Stimulated activated CD8-positive, alpha-beta memory T cell treated with anti-CD3 and anti-CD28 coated beads, Interleukin-4, amount 100 ng/mL, for 24 hours (primary cell): ENCODE results near the gene SPRYD7.
"Not testable (repeated sequence)": the region's sequence is repeated elsewhere in the genome, so short reads cannot be mapped to it uniquely, and the experiment has no call there.

Experiments
- DNase-seq: peaks from one replicate; pipeline ENCODE4 v3.0.0-alpha.2; 2020; ENCODE audit warnings: low read depth

Gene SPRYD7

GRCh38 chr13:49932868-49933267, 3.3 kb downstream of the SPRYD7 start:
- DNase-seq: no peak

GRCh38 chr13:49932066-49932465, 4.1 kb downstream of the SPRYD7 start:
- DNase-seq: no peak

- no peak for DNase-seq
Measured at GRCh38 chr13:49927755-49928154, 8.4 kb downstream of the SPRYD7 start.

- no peak for DNase-seq
Measured at GRCh38 chr13:49925881-49926418, 10.2 kb downstream of the SPRYD7 start.

GRCh38 chr13:49922301-49922700, 13.8 kb downstream of the SPRYD7 start:
- DNase-seq: no peak

- DNase-seq: not testable (repeated sequence)
Measured at GRCh38 chr13:49920969-49921368, 15.2 kb downstream of the SPRYD7 start.

- not testable (repeated sequence) for DNase-seq
Measured at GRCh38 chr13:49918106-49918505, 18.0 kb downstream of the SPRYD7 start.

GRCh38 chr13:49914947-49915346, 21.2 kb downstream of the SPRYD7 start:
- DNase-seq: no peak

GRCh38 chr13:49908637-49909036, 27.5 kb downstream of the SPRYD7 start:
- DNase-seq: no peak

GRCh38 chr13:49904729-49905456, 31.2 kb downstream of the SPRYD7 start:
- DNase-seq: no peak

- no peak for DNase-seq
Measured at GRCh38 chr13:49898792-49899191, 37.3 kb downstream of the SPRYD7 start.

GRCh38 chr13:49897713-49898112, 38.4 kb downstream of the SPRYD7 start:
- no peak for DNase-seq

GRCh38 chr13:49895826-49896225, 40.3 kb downstream of the SPRYD7 start:
- DNase-seq: no peak

- DNase-seq: no peak
Measured at GRCh38 chr13:49893591-49893990, 42.5 kb downstream of the SPRYD7 start.

- DNase-seq: no peak
Measured at GRCh38 chr13:49890376-49890775, 45.8 kb downstream of the SPRYD7 start.

- no peak for DNase-seq
Measured at GRCh38 chr13:49878682-49879081, 57.5 kb downstream of the SPRYD7 start.

- no peak for DNase-seq
Measured at GRCh38 chr13:49877629-49878218, 58.4 kb downstream of the SPRYD7 start.

- no peak for DNase-seq
Measured at GRCh38 chr13:49874430-49874829, 61.7 kb downstream of the SPRYD7 start.

- DNase-seq: no peak
Measured at GRCh38 chr13:49869519-49869918, 66.6 kb downstream of the SPRYD7 start.

- DNase-seq: no peak
Measured at GRCh38 chr13:49867834-49868233, 68.3 kb downstream of the SPRYD7 start.

GRCh38 chr13:49865218-49865617, 70.9 kb downstream of the SPRYD7 start:
- DNase-seq: no peak

GRCh38 chr13:49864509-49864908, 71.6 kb downstream of the SPRYD7 start:
- DNase-seq: no peak
